ENCODE results near the gene KLF4. TPM values are rescaled to one million over a fixed set of nuclear protein-coding genes. Genes with fewer than 3 reads are reported as not detected.
A peak's percentile ranks its signal among the peaks of the same experiment; 100 is the strongest.

The KLF4 gene
- 1 to 10 TPM in 1 of 2 experiments, under 1 TPM in 1; 0.75 to 1.3 TPM for total RNA-seq

DNA sequence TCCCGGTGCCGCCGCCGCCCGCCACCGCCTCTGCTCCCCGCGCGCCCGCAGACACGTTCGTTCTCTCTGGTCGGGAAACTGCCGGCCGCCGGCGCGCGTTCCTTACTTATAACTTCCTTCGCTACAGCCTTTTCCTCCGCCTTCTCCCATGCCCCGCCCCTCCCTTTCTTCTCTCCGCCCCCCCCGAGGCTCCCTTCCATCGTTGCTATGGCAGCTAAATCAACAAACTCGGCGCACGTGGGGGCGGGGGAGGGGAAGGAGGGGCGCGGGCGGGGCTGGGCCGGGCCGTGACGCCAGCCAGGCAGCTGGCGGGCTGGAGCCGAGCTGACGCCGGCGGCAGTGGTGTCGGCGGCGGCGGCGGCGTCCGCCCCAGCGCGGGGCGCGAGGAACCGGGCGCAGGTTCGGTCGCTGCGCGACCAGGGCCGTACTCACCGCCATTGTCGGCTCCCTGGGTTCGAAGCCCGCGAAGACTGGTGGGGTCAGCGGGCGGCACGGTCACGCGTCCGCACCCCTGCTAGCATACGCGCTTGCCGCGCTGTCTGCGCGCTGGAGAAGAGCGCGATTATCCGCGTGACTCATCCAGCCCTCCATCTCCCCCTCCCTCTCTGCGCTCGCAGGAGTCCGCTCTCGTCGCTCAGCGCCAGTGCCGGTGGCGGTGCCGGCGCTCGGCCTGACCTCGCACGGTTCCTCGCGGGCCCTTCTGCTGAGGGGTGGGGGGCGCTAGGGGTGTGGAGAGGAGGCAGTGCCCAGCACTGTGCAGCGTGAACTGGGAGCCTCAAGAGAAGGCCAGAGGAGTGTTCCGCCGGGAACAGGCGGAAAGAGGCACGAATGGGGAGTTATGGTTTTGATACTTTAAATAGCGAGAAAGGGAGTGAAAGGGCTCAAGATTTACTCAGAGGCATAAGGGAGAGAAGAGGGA lies at the start of gene KLF4:
KLF4 (minus strand) TSS at position 83 of the 919 bp plus-strand sequence. CDS start 597 bp downstream, outside the sequence.
- peaks cover 17% of the 10 kb centered on the region for H3K4me1 Mint-ChIP-seq (ENCODE audit: low read depth)
- H3K4me3 Mint-ChIP-seq, result peak within 1 kb of the TSS; percentile 51
- CTCF ChIA-PET, result no interaction called here
- no peaks in the 10 kb centered on the region for H3K36me3 Mint-ChIP-seq
- intact Hi-C loops (cut with micrococcal nuclease), result loop anchor here (5.0 kb wide), 1 partner anchor 248 kb away; no protein-coding TSS in a partner anchor
- H3K27me3 Mint-ChIP-seq, result peaks cover 62% of the 10 kb centered on the region
- no peak within 1 kb of the TSS for H3K27ac Mint-ChIP-seq
- DNase-seq, result peak; percentile 84
- H3K9me3 Mint-ChIP-seq, result no peaks in the 10 kb centered on the region
- POLR2A ChIA-PET, result no interaction called here

DNA sequence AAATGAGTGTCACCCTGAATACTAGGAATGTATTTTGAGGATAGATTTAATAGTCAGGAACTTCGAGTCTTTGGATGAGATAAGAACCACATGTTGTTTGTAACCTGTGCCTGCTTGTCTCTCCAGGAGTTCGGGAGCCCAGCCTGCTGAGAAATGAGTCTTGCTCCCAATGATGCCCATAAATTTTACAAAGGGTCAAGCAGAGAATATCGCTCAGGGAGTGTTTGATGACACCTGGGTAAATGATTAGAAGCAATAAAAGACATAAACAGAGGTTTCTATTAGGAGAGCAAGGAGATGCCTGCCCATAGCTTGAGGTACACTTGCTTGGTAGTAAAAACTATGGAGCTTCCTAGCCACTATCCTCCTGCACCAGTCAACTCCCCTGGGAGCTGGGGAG lies 46.9 kb upstream of the KLF4 start:
- no peak for DNase-seq
- Mint-ChIP-seq H3K27ac (no peak overlapping the region), H3K27me3 (no peaks in the 10 kb centered on the region), H3K4me1 (ENCODE audit: low read depth) (no peaks in the 10 kb centered on the region), H3K9me3 (no peaks in the 10 kb centered on the region), H3K36me3 (no peaks in the 10 kb centered on the region), H3K4me3 (no peak overlapping the region)
- ChIA-PET POLR2A (no interaction called here), CTCF (no interaction called here)
- intact Hi-C loops (cut with micrococcal nuclease), result no loop called here

DNA sequence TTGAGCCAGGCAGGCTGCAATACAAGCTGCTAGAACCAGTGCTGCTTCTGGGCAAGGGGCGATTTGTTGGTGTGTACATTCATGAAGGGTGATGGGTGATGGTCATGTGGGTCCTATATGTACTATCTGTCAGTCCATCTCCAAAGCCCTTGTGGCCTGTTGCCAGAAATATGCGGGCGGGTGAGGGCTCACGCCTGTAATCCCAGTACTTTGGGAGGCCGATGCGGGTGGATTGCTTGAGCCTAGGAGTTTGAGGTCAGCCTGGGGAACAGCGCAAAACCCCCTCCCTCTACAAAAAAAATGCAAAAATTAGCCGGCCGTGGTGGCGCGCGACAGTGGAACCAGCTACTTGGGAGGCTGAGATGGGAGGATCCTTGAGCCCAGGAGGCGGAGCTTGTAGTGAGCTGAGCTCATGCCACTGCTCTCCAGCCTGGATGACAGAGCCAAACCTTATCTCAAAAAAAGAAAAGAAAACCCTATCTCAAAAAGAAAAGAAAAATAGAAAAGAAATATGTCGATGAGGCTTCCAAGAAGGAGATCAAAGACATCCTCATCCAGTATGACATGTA lies 45.0 kb upstream of the KLF4 start:
- intact Hi-C loops (cut with micrococcal nuclease), result no loop called here
- no peak overlapping the region for H3K4me3 Mint-ChIP-seq
- POLR2A ChIA-PET, result no interaction called here

DNA sequence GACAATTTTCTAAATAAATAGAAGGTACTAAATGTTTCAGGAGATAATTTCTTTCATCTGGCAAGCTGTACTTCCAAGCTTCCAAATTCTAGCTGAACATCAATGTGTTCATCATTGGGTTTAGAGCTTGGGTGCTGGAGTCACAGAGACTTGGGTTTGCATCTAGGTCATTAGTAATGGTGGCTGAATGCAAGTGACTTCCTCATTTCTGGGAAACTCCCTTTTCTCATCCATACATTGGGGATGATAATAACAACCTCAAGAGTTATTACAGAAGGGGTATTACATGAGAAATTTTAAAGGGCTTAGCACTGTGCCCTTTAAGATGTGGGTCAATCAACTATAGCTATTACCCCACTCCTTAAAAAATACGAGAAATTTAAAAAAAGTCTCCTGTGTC lies 41.1 kb upstream of the KLF4 start:
- ChIA-PET CTCF (no interaction called here), POLR2A (no interaction called here)
- Mint-ChIP-seq H3K4me1 (ENCODE audit: low read depth) (no peaks in the 10 kb centered on the region), H3K27me3 (no peaks in the 10 kb centered on the region), H3K9me3 (no peaks in the 10 kb centered on the region), H3K27ac (no peak overlapping the region), H3K36me3 (no peaks in the 10 kb centered on the region), H3K4me3 (no peak overlapping the region)
- no peak for DNase-seq
- intact Hi-C loops (cut with micrococcal nuclease), result no loop called here

More for the DNA sequence above, 45.0 kb upstream of the KLF4 start:
- DNase-seq, result no peak
- Mint-ChIP-seq H3K4me1 (ENCODE audit: low read depth) (no peaks in the 10 kb centered on the region), H3K9me3 (no peaks in the 10 kb centered on the region), H3K27me3 (no peaks in the 10 kb centered on the region), H3K36me3 (no peaks in the 10 kb centered on the region), H3K27ac (no peak overlapping the region)
- CTCF ChIA-PET, result no interaction called here

DNA sequence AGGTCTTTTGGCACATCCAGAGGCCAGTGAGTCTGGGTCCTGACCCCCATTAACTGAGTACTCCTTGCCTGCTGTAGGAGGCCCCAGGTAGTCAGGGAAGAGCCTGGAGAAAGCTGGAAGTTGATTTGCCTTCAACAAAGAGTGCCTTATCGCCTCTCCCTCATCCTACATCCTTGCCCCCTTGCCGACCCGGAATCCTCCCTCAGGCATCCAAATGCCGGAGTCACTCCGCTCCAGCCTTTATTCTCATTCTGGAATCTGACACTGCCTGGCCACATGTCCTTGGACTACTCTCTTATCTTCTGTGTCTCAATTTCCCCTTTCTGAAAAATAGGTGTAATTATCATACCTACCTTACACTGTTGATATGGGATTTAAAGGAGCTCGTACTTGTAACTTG lies 39.1 kb upstream of the KLF4 start:
- no peaks in the 10 kb centered on the region for H3K36me3 Mint-ChIP-seq

DNA sequence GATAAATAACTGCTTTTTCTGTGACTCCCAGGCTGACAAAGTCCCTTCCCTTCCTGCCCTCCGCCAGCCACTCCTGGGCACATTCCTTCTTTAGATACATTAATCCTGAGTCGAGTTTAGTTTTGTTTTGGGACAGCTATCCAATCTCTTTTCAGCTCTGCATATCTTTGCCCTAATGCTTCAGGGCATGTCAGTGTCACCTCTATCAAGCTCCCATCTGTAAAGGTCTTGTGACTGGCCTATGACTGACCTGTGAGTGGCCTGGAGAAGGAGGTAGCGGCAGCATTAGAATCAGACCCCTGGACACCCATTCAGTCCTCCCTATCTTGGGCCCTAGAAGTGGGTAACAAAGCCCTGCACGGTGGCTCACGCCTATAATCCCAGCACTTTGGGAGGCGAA lies 34.0 kb upstream of the KLF4 start:
- ChIA-PET CTCF (interaction anchor here (0.6 kb wide), 1 partner anchor 52 kb away, joined by 3 read pairs; no protein-coding TSS in a partner anchor), POLR2A (no interaction called here)
- no peaks in the 10 kb centered on the region for H3K27me3 Mint-ChIP-seq
- no peaks in the 10 kb centered on the region for H3K36me3 Mint-ChIP-seq
- no peak overlapping the region for H3K4me3 Mint-ChIP-seq
- no peaks in the 10 kb centered on the region for H3K9me3 Mint-ChIP-seq
- intact Hi-C loops (cut with micrococcal nuclease), result no loop called here
- no peak overlapping the region for H3K27ac Mint-ChIP-seq
- no peaks in the 10 kb centered on the region for H3K4me1 Mint-ChIP-seq (ENCODE audit: low read depth)
- no peak for DNase-seq

More for the DNA sequence above, 39.1 kb upstream of the KLF4 start:
- no peak for DNase-seq
- no peaks in the 10 kb centered on the region for H3K27me3 Mint-ChIP-seq
- no peaks in the 10 kb centered on the region for H3K4me1 Mint-ChIP-seq (ENCODE audit: low read depth)
- CTCF ChIA-PET, result no interaction called here
- intact Hi-C loops (cut with micrococcal nuclease), result no loop called here
- H3K9me3 Mint-ChIP-seq, result no peaks in the 10 kb centered on the region
- no peak overlapping the region for H3K27ac Mint-ChIP-seq
- POLR2A ChIA-PET, result no interaction called here
- H3K4me3 Mint-ChIP-seq, result no peak overlapping the region

DNA sequence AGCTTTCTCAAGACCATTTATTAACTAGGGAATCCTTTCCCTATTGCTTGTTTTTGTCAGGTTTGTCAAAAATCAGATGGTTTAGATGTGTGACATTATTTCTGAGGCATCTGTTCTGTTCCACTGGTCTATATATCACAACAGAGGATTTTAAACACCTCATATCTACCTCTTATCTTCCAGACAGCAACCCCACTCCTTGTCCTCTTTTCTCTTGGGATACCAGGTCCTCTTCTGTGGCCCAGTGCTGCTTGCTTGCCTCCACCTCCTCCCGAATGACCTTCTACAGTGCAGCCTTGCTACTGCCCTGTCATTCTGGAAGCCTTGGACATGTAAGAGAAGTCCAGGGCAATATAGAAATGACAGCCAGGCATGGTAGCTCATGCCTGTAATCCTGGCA lies 30.6 kb upstream of the KLF4 start:
- DNase-seq, result no peak
- no peaks in the 10 kb centered on the region for H3K4me1 Mint-ChIP-seq (ENCODE audit: low read depth)
- H3K27me3 Mint-ChIP-seq, result no peaks in the 10 kb centered on the region
- intact Hi-C loops (cut with micrococcal nuclease), result no loop called here
- no peaks in the 10 kb centered on the region for H3K36me3 Mint-ChIP-seq
- ChIA-PET POLR2A (no interaction called here), CTCF (no interaction called here)
- H3K27ac Mint-ChIP-seq, result no peak overlapping the region
- no peak overlapping the region for H3K4me3 Mint-ChIP-seq
- no peaks in the 10 kb centered on the region for H3K9me3 Mint-ChIP-seq

DNA sequence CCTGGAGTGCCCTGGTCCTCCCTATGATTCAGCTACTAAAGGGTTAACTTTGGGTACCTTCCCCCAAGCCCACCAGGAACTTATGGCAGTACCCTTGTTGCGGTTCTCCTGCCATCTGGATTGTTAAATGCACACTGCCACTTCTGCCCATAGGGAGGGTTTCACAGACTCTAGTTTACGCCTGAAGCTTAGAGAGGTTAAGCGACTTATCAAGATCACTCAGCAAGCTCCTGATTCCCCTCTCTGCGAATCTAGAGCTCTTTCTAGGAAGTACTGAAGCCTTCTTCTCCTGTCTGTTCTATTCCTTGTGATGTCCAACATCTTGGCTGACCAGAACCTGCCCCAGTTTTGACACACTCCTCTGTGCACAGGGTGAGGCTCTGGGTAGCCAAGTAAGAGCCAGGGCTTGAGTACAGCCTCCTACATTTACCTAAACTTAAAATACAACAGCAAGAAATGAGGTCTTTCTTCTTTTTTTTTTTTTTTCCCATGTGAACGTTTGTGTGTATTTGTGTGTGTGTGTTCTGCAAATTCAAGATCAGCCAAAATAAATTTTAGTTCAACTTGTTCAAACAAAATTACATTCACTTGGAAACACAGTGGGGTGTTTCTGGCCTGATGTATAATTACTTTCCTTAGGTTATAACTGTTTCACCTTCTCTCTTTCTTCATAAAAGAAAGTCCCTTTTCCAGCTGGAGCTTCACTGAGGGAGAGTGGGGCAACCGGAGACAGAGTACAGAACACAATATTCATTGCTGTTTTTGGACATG lies 28.7 kb upstream of the KLF4 start:
- Mint-ChIP-seq H3K27ac (no peak overlapping the region), H3K36me3 (no peaks in the 10 kb centered on the region), H3K4me3 (no peak overlapping the region), H3K27me3 (no peaks in the 10 kb centered on the region), H3K9me3 (no peaks in the 10 kb centered on the region), H3K4me1 (ENCODE audit: low read depth) (no peaks in the 10 kb centered on the region)
- ChIA-PET CTCF (no interaction called here), POLR2A (no interaction called here)
- no peak for DNase-seq
- intact Hi-C loops (cut with micrococcal nuclease), result no loop called here

DNA sequence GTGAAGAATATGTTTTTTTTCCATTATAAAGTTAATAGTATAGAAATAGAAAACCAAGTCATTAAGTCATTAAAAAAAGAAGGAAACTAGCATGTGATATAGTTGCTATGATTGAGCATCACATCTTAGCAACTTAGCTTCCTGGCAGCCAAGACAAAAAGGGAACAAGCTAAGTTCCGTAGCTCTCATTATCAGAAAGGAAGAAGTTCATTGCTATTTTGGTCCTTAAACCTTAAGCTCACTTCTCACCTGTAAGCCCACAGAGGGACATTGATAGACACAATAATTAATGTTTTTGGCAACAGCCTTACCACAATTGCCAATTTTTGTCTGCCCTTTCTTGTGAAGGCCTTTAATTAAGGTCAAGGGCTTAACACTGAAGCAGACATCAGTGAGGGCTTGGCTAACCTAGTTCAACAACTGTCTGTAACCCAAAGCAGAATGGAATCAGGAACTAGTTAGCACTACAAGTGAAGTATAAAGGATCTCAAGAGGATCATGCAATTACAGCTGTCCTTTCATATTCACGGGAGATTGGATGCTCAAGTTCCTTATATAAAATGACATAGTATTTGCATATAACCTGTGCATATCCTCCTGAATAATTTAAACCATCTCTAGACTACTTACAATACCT lies 24.0 kb upstream of the KLF4 start:
- Mint-ChIP-seq H3K27me3 (no peaks in the 10 kb centered on the region), H3K9me3 (no peaks in the 10 kb centered on the region), H3K36me3 (no peaks in the 10 kb centered on the region), H3K27ac (no peak overlapping the region), H3K4me3 (no peak overlapping the region), H3K4me1 (ENCODE audit: low read depth) (no peaks in the 10 kb centered on the region)
- no peak for DNase-seq
- intact Hi-C loops (cut with micrococcal nuclease), result no loop called here
- ChIA-PET CTCF (interaction anchor here (0.9 kb wide), 1 partner anchor 172 kb away, joined by 3 read pairs; no protein-coding TSS in a partner anchor), POLR2A (no interaction called here)

DNA sequence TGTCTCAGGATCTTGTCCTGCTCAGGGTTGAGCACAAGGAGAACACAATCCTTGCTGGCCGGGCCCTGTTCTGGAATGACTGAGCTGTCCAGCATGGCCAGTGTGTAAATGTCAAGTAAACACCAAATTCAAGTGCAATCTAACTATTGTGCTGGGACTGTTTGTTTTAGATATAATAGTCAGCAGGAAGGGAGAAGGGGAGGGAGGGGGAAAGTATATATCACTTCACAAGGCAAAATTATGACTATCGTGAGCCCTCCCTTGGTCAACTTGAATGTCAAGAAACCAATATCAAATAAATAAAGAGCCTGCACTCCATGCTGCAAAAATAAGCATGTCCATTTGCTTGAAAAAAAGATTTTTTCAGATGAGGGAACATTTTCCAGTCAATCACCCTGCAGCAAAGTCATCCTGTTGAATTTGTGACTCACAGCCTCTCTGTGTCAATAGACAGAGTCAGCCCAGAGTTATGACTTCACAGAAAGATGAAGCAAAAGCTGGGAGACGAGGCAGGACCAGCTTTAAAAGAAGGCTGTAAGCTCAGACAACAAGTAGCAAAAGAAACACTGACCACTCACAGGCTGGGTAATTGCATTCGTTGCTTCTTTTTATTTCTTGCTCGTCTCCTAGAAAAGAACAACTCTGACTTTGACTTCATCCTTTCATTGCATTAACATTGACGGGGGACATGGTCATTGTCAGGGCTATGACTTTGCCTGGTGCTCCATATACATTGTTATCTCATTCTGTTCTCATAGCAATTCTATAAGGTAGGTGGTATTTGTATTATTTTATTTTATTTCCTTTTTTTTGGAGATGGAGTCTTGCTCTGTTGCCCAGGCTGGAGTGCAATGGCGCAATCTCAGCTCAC lies 15.3 kb upstream of the KLF4 start:
- no peaks in the 10 kb centered on the region for H3K4me1 Mint-ChIP-seq (ENCODE audit: low read depth)
- H3K27ac Mint-ChIP-seq, result no peak overlapping the region
- DNase-seq, result no peak
- H3K36me3 Mint-ChIP-seq, result no peaks in the 10 kb centered on the region
- no peak overlapping the region for H3K4me3 Mint-ChIP-seq
- CTCF ChIA-PET, result no interaction called here
- no peaks in the 10 kb centered on the region for H3K27me3 Mint-ChIP-seq
- POLR2A ChIA-PET, result no interaction called here
- intact Hi-C loops (cut with micrococcal nuclease), result no loop called here
- H3K9me3 Mint-ChIP-seq, result no peaks in the 10 kb centered on the region

DNA sequence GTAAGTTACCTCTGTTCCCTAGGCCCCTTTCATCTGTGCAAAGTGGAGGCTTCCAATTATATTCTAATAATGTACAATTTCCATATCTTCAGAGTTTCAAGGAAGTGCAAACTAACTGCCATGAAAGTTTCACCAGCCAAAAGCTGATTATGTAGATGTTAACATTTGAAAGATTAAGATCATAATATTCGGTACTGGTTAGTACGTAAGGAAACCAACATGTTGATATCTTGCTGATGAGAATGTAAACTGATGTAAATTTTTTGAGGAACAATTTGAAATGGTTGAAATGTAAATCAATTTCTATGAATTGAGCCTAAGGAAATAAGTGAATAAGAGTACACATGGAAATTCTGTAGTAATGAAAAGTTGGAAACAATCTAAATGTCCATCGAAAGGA lies 12.9 kb upstream of the KLF4 start:
- CTCF ChIA-PET, result no interaction called here
- intact Hi-C loops (cut with micrococcal nuclease), result no loop called here
- Mint-ChIP-seq H3K9me3 (no peaks in the 10 kb centered on the region), H3K4me1 (ENCODE audit: low read depth) (no peaks in the 10 kb centered on the region), H3K27me3 (no peaks in the 10 kb centered on the region), H3K27ac (no peak overlapping the region), H3K36me3 (no peaks in the 10 kb centered on the region), H3K4me3 (no peak overlapping the region)
- POLR2A ChIA-PET, result no interaction called here
- DNase-seq, result no peak
